GM06990 (cell line): ENCODE results near the gene LCE1E.

Source experiments
- DNase-seq: peaks from one replicate; pipeline ENCODE4 v3.0.0-alpha.2; 2011; ENCODE audit not compliant: insufficient read length; ENCODE audit errors: extremely low read depth
- H3K27me3 ChIP-seq: replicated peaks from 2 replicates; pipeline ENCODE4 v1.6.0; 2011; ENCODE audit warnings: low read length; ENCODE audit not compliant: control insufficient read depth, insufficient read depth
- H3K36me3 ChIP-seq: 2 replicates; pipeline ENCODE4 v1.5.1; 2011; ENCODE audit warnings: low read length; ENCODE audit not compliant: control insufficient read depth, insufficient read depth
- H3K4me3 ChIP-seq: replicated peaks from 2 replicates; pipeline ENCODE4 v1.5.1; 2011; ENCODE audit warnings: low read depth, mild to moderate bottlenecking, control low read depth, low read length
- TF ChIP-seq, protein P1 (sequence below): IDR thresholded peaks from 2 replicates; pipeline ENCODE4 v1.5.1; 2011; ENCODE audit warnings: low read length, control low read depth, mild to moderate bottlenecking, inconsistent platforms; ENCODE audit not compliant: insufficient read depth, poor library complexity, severe bottlenecking

Gene LCE1E, protein sequence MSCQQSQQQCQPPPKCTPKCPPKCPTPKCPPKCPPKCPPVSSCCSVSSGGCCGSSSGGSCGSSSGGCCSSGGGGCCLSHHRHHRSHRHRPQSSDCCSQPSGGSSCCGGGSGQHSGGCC

GRCh38 chr1:152786077-152786476, at the start of gene LCE1E:
LCE1E (plus strand) TSS chr1:152786257; CDS start chr1:152787300, 1,043 bp downstream.
- no peaks in the 10 kb centered on the region for H3K36me3 ChIP-seq
- H3K27me3 ChIP-seq: no peaks in the 10 kb centered on the region
- TF ChIP-seq, protein P1, sequence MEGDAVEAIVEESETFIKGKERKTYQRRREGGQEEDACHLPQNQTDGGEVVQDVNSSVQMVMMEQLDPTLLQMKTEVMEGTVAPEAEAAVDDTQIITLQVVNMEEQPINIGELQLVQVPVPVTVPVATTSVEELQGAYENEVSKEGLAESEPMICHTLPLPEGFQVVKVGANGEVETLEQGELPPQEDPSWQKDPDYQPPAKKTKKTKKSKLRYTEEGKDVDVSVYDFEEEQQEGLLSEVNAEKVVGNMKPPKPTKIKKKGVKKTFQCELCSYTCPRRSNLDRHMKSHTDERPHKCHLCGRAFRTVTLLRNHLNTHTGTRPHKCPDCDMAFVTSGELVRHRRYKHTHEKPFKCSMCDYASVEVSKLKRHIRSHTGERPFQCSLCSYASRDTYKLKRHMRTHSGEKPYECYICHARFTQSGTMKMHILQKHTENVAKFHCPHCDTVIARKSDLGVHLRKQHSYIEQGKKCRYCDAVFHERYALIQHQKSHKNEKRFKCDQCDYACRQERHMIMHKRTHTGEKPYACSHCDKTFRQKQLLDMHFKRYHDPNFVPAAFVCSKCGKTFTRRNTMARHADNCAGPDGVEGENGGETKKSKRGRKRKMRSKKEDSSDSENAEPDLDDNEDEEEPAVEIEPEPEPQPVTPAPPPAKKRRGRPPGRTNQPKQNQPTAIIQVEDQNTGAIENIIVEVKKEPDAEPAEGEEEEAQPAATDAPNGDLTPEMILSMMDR: no peak
- peak; percentile 6 for DNase-seq
- peak within 1 kb of the TSS; percentile 42 for H3K4me3 ChIP-seq

DNA sequence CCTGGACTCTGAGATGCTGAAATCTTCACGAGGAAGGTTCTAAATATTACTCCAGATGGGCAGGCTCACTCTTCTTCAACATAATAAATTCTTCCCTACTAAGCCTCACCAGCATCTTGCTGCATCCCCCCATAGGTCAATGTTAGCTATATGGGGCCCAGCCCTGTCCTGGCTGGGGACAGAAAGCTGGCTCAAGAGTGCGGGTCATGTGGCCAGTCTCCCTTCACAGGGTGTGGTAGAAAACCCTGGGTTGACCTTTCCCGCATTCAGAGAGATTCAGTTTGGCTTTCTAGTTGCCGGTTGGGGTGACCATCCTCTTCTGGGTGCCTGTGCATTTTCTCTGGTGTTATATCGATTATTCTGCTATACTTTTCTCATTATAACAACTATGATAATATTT, 48.1 kb upstream of the LCE1E start:
- H3K27me3 ChIP-seq: no peaks in the 10 kb centered on the region
- no peak for DNase-seq
- TF ChIP-seq, protein P1: no peak

GRCh38 chr1:152739841-152740240, 46.2 kb upstream of the LCE1E start:
- no peak for DNase-seq
- Histone ChIP-seq H3K27me3 (no peaks in the 10 kb centered on the region), H3K4me3 (no peak overlapping the region), H3K36me3 (no peaks in the 10 kb centered on the region)
- TF ChIP-seq, protein P1: no peak

More for the DNA sequence above, 48.1 kb upstream of the LCE1E start:
- Histone ChIP-seq H3K36me3 (no peaks in the 10 kb centered on the region), H3K4me3 (no peak overlapping the region)

- Histone ChIP-seq H3K4me3 (no peak overlapping the region), H3K36me3 (no peaks in the 10 kb centered on the region), H3K27me3 (no peaks in the 10 kb centered on the region)
- no peak for DNase-seq
- TF ChIP-seq, protein P1: no peak
Observed at GRCh38 chr1:152741656-152742055, 44.4 kb upstream of the LCE1E start.

- H3K4me3 ChIP-seq: no peak overlapping the region
- DNase-seq: no peak
- TF ChIP-seq, protein P1: no peak
- H3K36me3 ChIP-seq: no peaks in the 10 kb centered on the region
- H3K27me3 ChIP-seq: no peaks in the 10 kb centered on the region
Observed at GRCh38 chr1:152743371-152744145, 42.5 kb upstream of the LCE1E start.
